Liver (tissue), 9 donors: Measurements from ENCODE around the gene RGS7. TPM values are rescaled to one million over a fixed set of nuclear protein-coding genes. Genes with fewer than 3 reads are reported as not detected.

Experiments
- DNase-seq: peaks from one replicate; pipeline ENCODE4 v3.0.0-alpha.2; 2017; ENCODE audit warnings: low spot score
- H3K27ac ChIP-seq, 2 donors: one replicate each; pipeline ENCODE4 v1.7.0; 2013; ENCODE audit warnings: inconsistent platforms in 2 of 2, low read length in 2 of 2, control low read depth in 1 of 2, low read depth in 1 of 2, mild to moderate bottlenecking in 1 of 2
- H3K27me3 ChIP-seq, 4 donors: one replicate each; pipeline versions ENCODE4 v1.6.1 to v1.7.0; 2013; ENCODE audit warnings: low read length in 3 of 4, inconsistent platforms in 1 of 4, mild to moderate bottlenecking in 1 of 4, moderate library complexity in 1 of 4; ENCODE audit not compliant: control insufficient read depth in 4 of 4, insufficient read depth in 4 of 4
- H3K36me3 ChIP-seq, 4 donors: one replicate each; pipeline versions ENCODE4 v1.6.1 to v1.7.0; 2013; ENCODE audit warnings: low read length in 3 of 4, mild to moderate bottlenecking in 3 of 4, low read depth in 1 of 4, moderate library complexity in 1 of 4; ENCODE audit not compliant: control insufficient read depth in 4 of 4, insufficient read depth in 3 of 4
- H3K4me1 ChIP-seq, 4 donors: one replicate each; pipeline versions ENCODE4 v1.6.1 to v1.7.0; 2013; ENCODE audit warnings: low read length in 3 of 4, mild to moderate bottlenecking in 3 of 4, moderate library complexity in 1 of 4; ENCODE audit not compliant: control insufficient read depth in 4 of 4, insufficient read depth in 4 of 4
- H3K4me3 ChIP-seq, 3 donors: one replicate each; pipeline versions ENCODE4 v1.6.1 to v1.7.0; 2013; ENCODE audit warnings: low read length in 3 of 3, control low read depth in 1 of 3, low read depth in 1 of 3, mild to moderate bottlenecking in 1 of 3
- H3K9ac ChIP-seq, 2 donors: one replicate each; pipeline ENCODE4 v1.7.0; 2013; ENCODE audit warnings: low read length in 2 of 2, mild to moderate bottlenecking in 2 of 2, moderate library complexity in 2 of 2, control low read depth in 1 of 2, low read depth in 1 of 2
- H3K9me3 ChIP-seq, 4 donors: one replicate each; pipeline versions ENCODE4 v1.6.1 to v1.7.0; 2013; ENCODE audit warnings: low read length in 3 of 4; ENCODE audit not compliant: control insufficient read depth in 4 of 4
- EGR1 ChIP-seq, 2 donors: IDR thresholded peaks; 2 replicates each; pipeline ENCODE4 v1.6.1; 2016 to 2018; ENCODE audit warnings: antibody characterized with exemption in 2 of 2, low read depth in 2 of 2
- FOXA1 ChIP-seq: IDR thresholded peaks from 2 replicates; pipeline ENCODE4 v1.6.1; 2016; ENCODE audit warnings: antibody characterized with exemption
- FOXA2 ChIP-seq: IDR thresholded peaks from 2 replicates; pipeline ENCODE4 v1.6.1; 2016; ENCODE audit warnings: antibody characterized with exemption
- GABPA ChIP-seq, 2 donors: IDR thresholded peaks in 1 of 2; conservative IDR thresholded peaks in 1 of 2; 2 replicates each; pipeline ENCODE4 v1.6.1; 2016; ENCODE audit warnings: antibody characterized with exemption in 2 of 2, mild to moderate bottlenecking in 1 of 2, moderate library complexity in 1 of 2
- HNF4A ChIP-seq, 2 donors: conservative IDR thresholded peaks; 2 replicates each; pipeline ENCODE4 v1.6.1; 2016; ENCODE audit warnings: antibody characterized with exemption in 2 of 2, mild to moderate bottlenecking in 2 of 2
- HNF4G ChIP-seq: IDR thresholded peaks from 2 replicates; pipeline ENCODE4 v1.6.1; 2016; ENCODE audit warnings: antibody characterized with exemption
- JUND ChIP-seq, 2 donors: IDR thresholded peaks; 2 replicates each; pipeline ENCODE4 v1.6.1; 2016; ENCODE audit warnings: antibody characterized with exemption in 2 of 2
- NR2F2 ChIP-seq: IDR thresholded peaks from 2 replicates; pipeline ENCODE4 v1.6.1; 2016; ENCODE audit warnings: antibody characterized with exemption
- RAD21 ChIP-seq, 2 donors: IDR thresholded peaks; 2 replicates each; pipeline ENCODE4 v1.6.1; 2016; ENCODE audit warnings: antibody characterized with exemption in 2 of 2, mild to moderate bottlenecking in 2 of 2
- RXRA ChIP-seq, 2 donors: IDR thresholded peaks; 2 replicates each; pipeline ENCODE4 v1.6.1; 2017 to 2018; ENCODE audit warnings: antibody characterized with exemption in 2 of 2, mild to moderate bottlenecking in 1 of 2
- SP1 ChIP-seq: IDR thresholded peaks from 2 replicates; pipeline ENCODE4 v1.6.1; 2018; ENCODE audit warnings: antibody characterized with exemption, mild to moderate bottlenecking
- TAF1 ChIP-seq: conservative IDR thresholded peaks from 2 replicates; pipeline ENCODE4 v1.6.1; 2016; ENCODE audit warnings: antibody characterized with exemption, mild to moderate bottlenecking
- YY1 ChIP-seq: IDR thresholded peaks from 2 replicates; pipeline ENCODE4 v1.6.1; 2016; ENCODE audit warnings: antibody characterized with exemption, mild to moderate bottlenecking
- WGBS: extraction: QIAGEN DNeasy Blood & Tissue Kit; methylation state at CpG from one replicate; pipeline ENCODE4 v1.1.7; 2013; 5-methylcytosine and 5-hydroxymethylcytosine counted together
- polyA plus RNA-seq, 2 donors: library from polyadenylated mRNA; stranded (reverse) in 1 of 2; unstranded in 1 of 2; fragments of 200-250 nt in 1 of 2; fragments of >200 nt in 1 of 2; fragmentation: Nextera tagmentation in 1 of 2; extraction: Ambion mirVana in 1 of 2; gene quantifications; one replicate each; pipeline versions ENCODE4 v1.2.1 to v1.2.3, GENCODE V29; 2013 to 2015
- total RNA-seq, 2 donors: library from RNA; depleted of rRNA; stranded (reverse); fragments of >200 nt; gene quantifications; one replicate each; pipeline ENCODE4 v1.2.3, GENCODE V29; 2014
- TF ChIP-seq, protein P1 (sequence below): IDR thresholded peaks from 2 replicates; pipeline ENCODE4 v1.6.1; 2016; ENCODE audit warnings: antibody characterized with exemption, mild to moderate bottlenecking
- TF ChIP-seq, protein P2 (sequence below): IDR thresholded peaks from 2 replicates; pipeline ENCODE4 v1.6.1; 2016; ENCODE audit warnings: antibody characterized with exemption
- TF ChIP-seq, protein P3 (sequence below): IDR thresholded peaks from 2 replicates; pipeline ENCODE4 v1.6.1; 2016; ENCODE audit warnings: antibody characterized with exemption
- TF ChIP-seq, protein P4 (sequence below): IDR thresholded peaks from 2 replicates; pipeline ENCODE4 v1.6.1; 2016; ENCODE audit warnings: antibody characterized with exemption
- donor health status: healthy.
- donor health status: healthy.
- donor health status: healthy.
- donor health status: healthy.
- donor health status: healthy.

Gene RGS7
- total and polyA plus RNA-seq, 4 donors: 0.05 to 0.18 TPM; not detected in 2

DNA sequence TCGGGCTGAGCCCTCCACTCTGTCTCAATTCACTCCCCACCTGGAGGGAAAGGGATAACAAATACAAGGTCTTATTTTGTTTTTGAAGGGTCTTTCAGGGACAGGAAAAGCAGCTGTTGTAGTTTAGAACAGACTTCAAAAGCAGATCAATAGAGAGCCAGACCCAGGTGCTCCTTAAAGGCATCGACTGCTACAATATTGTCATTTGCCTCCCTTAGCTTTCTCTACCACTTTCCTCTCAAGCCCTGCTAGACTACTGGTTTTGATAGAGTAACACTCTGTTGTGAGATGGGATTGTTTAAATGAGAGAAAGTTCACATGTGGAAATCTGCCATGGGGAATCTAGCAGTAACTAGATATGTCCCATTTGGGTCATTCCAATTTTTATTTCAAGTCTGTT, 24.0 kb downstream of the RGS7 start:
- WGBS: 85% methylated on average over 2 of the region's 2 CpGs
- H3K9me3 ChIP-seq: peaks cover 0 to 2% (median 0%) of the 10 kb centered on the region in 4 donors
- H3K4me3 ChIP-seq: no peak overlapping the region
- DNase-seq: no peak
- no peaks in the 10 kb centered on the region for H3K36me3 ChIP-seq
- TF ChIP-seq HNF4G (no peak), SP1 (no peak), TAF1 (no peak), JUND (IDR thresholded peaks at IDR 0.05) (no peak), NR2F2 (no peak), RAD21 (IDR thresholded peaks at IDR 0.05) (no peak), HNF4A (conservative IDR thresholded peaks at IDR 0.05) (no peak), FOXA1 (no peak), RXRA (IDR thresholded peaks at IDR 0.05) (no peak), GABPA (IDR thresholded peaks at IDR 0.05 in 1 of 2, conservative IDR thresholded peaks at IDR 0.05 in 1 of 2) (no peak), EGR1 (IDR thresholded peaks at IDR 0.05; ENCODE audit: low read depth in 2 of 2) (no peak)
- TF ChIP-seq, protein P1, sequence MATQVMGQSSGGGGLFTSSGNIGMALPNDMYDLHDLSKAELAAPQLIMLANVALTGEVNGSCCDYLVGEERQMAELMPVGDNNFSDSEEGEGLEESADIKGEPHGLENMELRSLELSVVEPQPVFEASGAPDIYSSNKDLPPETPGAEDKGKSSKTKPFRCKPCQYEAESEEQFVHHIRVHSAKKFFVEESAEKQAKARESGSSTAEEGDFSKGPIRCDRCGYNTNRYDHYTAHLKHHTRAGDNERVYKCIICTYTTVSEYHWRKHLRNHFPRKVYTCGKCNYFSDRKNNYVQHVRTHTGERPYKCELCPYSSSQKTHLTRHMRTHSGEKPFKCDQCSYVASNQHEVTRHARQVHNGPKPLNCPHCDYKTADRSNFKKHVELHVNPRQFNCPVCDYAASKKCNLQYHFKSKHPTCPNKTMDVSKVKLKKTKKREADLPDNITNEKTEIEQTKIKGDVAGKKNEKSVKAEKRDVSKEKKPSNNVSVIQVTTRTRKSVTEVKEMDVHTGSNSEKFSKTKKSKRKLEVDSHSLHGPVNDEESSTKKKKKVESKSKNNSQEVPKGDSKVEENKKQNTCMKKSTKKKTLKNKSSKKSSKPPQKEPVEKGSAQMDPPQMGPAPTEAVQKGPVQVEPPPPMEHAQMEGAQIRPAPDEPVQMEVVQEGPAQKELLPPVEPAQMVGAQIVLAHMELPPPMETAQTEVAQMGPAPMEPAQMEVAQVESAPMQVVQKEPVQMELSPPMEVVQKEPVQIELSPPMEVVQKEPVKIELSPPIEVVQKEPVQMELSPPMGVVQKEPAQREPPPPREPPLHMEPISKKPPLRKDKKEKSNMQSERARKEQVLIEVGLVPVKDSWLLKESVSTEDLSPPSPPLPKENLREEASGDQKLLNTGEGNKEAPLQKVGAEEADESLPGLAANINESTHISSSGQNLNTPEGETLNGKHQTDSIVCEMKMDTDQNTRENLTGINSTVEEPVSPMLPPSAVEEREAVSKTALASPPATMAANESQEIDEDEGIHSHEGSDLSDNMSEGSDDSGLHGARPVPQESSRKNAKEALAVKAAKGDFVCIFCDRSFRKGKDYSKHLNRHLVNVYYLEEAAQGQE: no peak
- TF ChIP-seq, protein P2, sequence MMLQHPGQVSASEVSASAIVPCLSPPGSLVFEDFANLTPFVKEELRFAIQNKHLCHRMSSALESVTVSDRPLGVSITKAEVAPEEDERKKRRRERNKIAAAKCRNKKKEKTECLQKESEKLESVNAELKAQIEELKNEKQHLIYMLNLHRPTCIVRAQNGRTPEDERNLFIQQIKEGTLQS: no peak
- TF ChIP-seq, protein P3, sequence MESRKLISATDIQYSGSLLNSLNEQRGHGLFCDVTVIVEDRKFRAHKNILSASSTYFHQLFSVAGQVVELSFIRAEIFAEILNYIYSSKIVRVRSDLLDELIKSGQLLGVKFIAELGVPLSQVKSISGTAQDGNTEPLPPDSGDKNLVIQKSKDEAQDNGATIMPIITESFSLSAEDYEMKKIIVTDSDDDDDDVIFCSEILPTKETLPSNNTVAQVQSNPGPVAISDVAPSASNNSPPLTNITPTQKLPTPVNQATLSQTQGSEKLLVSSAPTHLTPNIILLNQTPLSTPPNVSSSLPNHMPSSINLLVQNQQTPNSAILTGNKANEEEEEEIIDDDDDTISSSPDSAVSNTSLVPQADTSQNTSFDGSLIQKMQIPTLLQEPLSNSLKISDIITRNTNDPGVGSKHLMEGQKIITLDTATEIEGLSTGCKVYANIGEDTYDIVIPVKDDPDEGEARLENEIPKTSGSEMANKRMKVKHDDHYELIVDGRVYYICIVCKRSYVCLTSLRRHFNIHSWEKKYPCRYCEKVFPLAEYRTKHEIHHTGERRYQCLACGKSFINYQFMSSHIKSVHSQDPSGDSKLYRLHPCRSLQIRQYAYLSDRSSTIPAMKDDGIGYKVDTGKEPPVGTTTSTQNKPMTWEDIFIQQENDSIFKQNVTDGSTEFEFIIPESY: no peak
- no peaks in the 10 kb centered on the region for H3K4me1 ChIP-seq
- H3K27ac ChIP-seq: no peak overlapping the region
- no peaks in the 10 kb centered on the region for H3K27me3 ChIP-seq
- H3K9ac ChIP-seq: no peak overlapping the region

DNA sequence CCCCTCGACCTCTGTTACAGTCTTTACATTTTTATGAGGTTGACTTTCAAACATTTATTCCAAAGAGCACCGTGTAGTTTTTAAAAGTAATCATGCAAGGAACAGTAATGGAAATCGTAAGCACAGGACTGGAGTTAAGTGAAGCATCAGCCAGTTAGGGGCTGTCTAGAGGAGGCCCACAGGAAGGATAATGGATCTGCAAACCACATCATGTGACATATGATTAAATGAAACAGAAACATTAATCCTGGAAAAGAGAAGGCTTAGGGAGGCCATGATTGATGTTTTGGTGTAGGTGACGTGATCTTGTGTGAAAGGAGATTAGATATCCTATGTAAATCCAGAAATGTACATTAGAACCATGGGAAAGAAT, 25.0 kb downstream of the RGS7 start:
- Histone ChIP-seq H3K9ac (no peak overlapping the region), H3K4me3 (no peak overlapping the region), H3K36me3 (no peaks in the 10 kb centered on the region), H3K27me3 (no peaks in the 10 kb centered on the region), H3K4me1 (no peaks in the 10 kb centered on the region), H3K27ac (no peak overlapping the region), H3K9me3 (peaks cover 0 to 2% (median 0%) of the 10 kb centered on the region in 4 donors)
- WGBS: 46% methylated on average over 4 of the region's 4 CpGs
- TF ChIP-seq, protein P3: no peak
- TF ChIP-seq HNF4A (conservative IDR thresholded peaks at IDR 0.05): no peak
- TF ChIP-seq, protein P4, sequence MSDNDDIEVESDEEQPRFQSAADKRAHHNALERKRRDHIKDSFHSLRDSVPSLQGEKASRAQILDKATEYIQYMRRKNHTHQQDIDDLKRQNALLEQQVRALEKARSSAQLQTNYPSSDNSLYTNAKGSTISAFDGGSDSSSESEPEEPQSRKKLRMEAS: no peak
- TF ChIP-seq, protein P1: no peak
- no peak for TF ChIP-seq YY1
- TF ChIP-seq RXRA (IDR thresholded peaks at IDR 0.05): no peak
- TF ChIP-seq FOXA1: no peak
- TF ChIP-seq RAD21 (IDR thresholded peaks at IDR 0.05): no peak
- TF ChIP-seq SP1: no peak
- TF ChIP-seq, protein P2: no peak
- no peak for TF ChIP-seq NR2F2
- TF ChIP-seq FOXA2: no peak
- DNase-seq: no peak
